IMR-90 (cell line): ENCODE results near the gene ENOX1. TPM values are rescaled to one million over a fixed set of nuclear protein-coding genes. Genes with fewer than 3 reads are reported as not detected.

Experiments used
- ATAC-seq: fragments of 200-7000 bp; cut with Tn5 transposase; 2 replicates; pipeline ENCODE4 v1.9.1; 2020; ENCODE audit warnings: low read depth, mild to moderate bottlenecking, moderate library complexity
- BruUV-seq: library from RNA; stranded (reverse); fragments of 400-500 nt; replicated peaks from 2 replicates; lab custom pipeline; 2021; lab: Mats Ljungman, UMichigan
- CTCF ChIA-PET: fragments of 300-600 bp; formaldehyde crosslinking; extraction: SDS; loops from one replicate; lab custom pipeline; 2021; ENCODE audit warnings: antibody characterized with exemption; lab: Yijun Ruan, JAX
- POLR2A ChIA-PET: fragments of 300-600 bp; sonication (Branson Sonifier 250); formaldehyde crosslinking; loops from one replicate; lab custom pipeline; 2022; ENCODE audit warnings: antibody characterized with exemption; ENCODE audit not compliant: unreplicated experiment; lab: Charles Lee
- DNase-seq: peaks from one replicate; pipeline ENCODE4 v3.0.0; 2013
- H2AFZ ChIP-seq: replicated peaks from 2 replicates; pipeline ENCODE3; 2013; ENCODE audit warnings: low read length, mild to moderate bottlenecking; ENCODE audit not compliant: poor library complexity
- H2AK5ac ChIP-seq: 2 replicates; pipeline ENCODE4 v1.6.1; 2013; ENCODE audit warnings: low read depth, low read length, inconsistent platforms
- H2AK9ac ChIP-seq: replicated peaks from 2 replicates; pipeline ENCODE3; 2013; ENCODE audit warnings: mild to moderate bottlenecking, low read depth, low read length, moderate library complexity; ENCODE audit not compliant: poor library complexity
- H2BK120ac ChIP-seq: 2 replicates; pipeline ENCODE4 v1.6.1; 2013; ENCODE audit warnings: low read depth, low read length, inconsistent platforms
- H2BK15ac ChIP-seq: 3 replicates; pipeline ENCODE4 v1.6.1; 2013; ENCODE audit warnings: low read depth, low read length, inconsistent platforms
- H2BK20ac ChIP-seq: 2 replicates; pipeline ENCODE4 v1.6.1; 2013; ENCODE audit warnings: low read depth, mild to moderate bottlenecking, inconsistent platforms, low read length, moderate library complexity
- H2BK5ac ChIP-seq: 2 replicates; pipeline ENCODE4 v1.6.1; 2013; ENCODE audit warnings: mild to moderate bottlenecking, low read depth, low read length, inconsistent platforms; ENCODE audit not compliant: poor library complexity, severe bottlenecking
- H3K14ac ChIP-seq: replicated peaks from 2 replicates; pipeline ENCODE4 v1.6.1; 2013; ENCODE audit warnings: low read depth, low read length, inconsistent platforms
- H3K18ac ChIP-seq: 2 replicates; pipeline ENCODE4 v1.6.1; 2013; ENCODE audit warnings: low read depth, low read length, control low read depth
- H3K23ac ChIP-seq: 2 replicates; pipeline ENCODE4 v1.6.1; 2013; ENCODE audit warnings: low read depth, low read length, inconsistent platforms
- H3K27ac ChIP-seq: 2 replicates; pipeline ENCODE4 v1.5.1; 2013; ENCODE audit warnings: mild to moderate bottlenecking, control low read depth, low read length; ENCODE audit not compliant: insufficient read depth
- H3K27me3 ChIP-seq: 2 replicates; pipeline ENCODE4 v1.6.1; 2013; ENCODE audit warnings: low read length; ENCODE audit not compliant: control insufficient read depth, insufficient read depth
- H3K36me3 ChIP-seq: 2 replicates; pipeline ENCODE4 v1.6.1; 2013; ENCODE audit warnings: low read length, mixed read lengths; ENCODE audit not compliant: control insufficient read depth, insufficient read depth
- H3K4ac ChIP-seq: 2 replicates; pipeline ENCODE4 v1.6.1; 2013; ENCODE audit warnings: low read depth, low read length, inconsistent platforms
- H3K4me1 ChIP-seq: 2 replicates; pipeline ENCODE4 v1.6.1; 2013; ENCODE audit warnings: low read length, mixed read lengths; ENCODE audit not compliant: control insufficient read depth, insufficient read depth
- H3K4me2 ChIP-seq: 2 replicates; pipeline ENCODE4 v1.6.1; 2013; ENCODE audit warnings: low read depth, mild to moderate bottlenecking, control low read depth, low read length, moderate library complexity
- H3K4me3 ChIP-seq: 2 replicates; pipeline ENCODE4 v1.5.1; 2013; ENCODE audit warnings: low read depth, mild to moderate bottlenecking, control low read depth, low read length, moderate library complexity; ENCODE audit not compliant: insufficient read depth
- H3K56ac ChIP-seq: 2 replicates; pipeline ENCODE4 v1.6.1; 2013; ENCODE audit warnings: low read length, inconsistent platforms; ENCODE audit not compliant: insufficient read depth; ENCODE audit errors: extremely low read depth
- H3K79me1 ChIP-seq, 2 experiments: 2 replicates each; pipeline ENCODE4 v1.6.1; 2013; ENCODE audit warnings: low read length in 2 of 2, inconsistent platforms in 1 of 2, low read depth in 1 of 2
- H3K9ac ChIP-seq: 2 replicates; pipeline ENCODE4 v1.6.1; 2013; ENCODE audit warnings: low read depth, low read length, control low read depth
- H3K9me1 ChIP-seq: 2 replicates; pipeline ENCODE4 v1.6.1; 2013; ENCODE audit warnings: low read length, inconsistent platforms; ENCODE audit not compliant: insufficient read depth
- H3K9me3 ChIP-seq: 2 replicates; pipeline ENCODE4 v1.6.1; 2013; ENCODE audit warnings: low read length; ENCODE audit not compliant: control insufficient read depth, insufficient read depth
- H4K20me1 ChIP-seq: 2 replicates; pipeline ENCODE4 v1.6.1; 2013; ENCODE audit warnings: low read length, inconsistent platforms; ENCODE audit not compliant: insufficient read depth
- H4K5ac ChIP-seq: 2 replicates; pipeline ENCODE4 v1.6.1; 2013; ENCODE audit warnings: mild to moderate bottlenecking, low read depth, low read length, control low read depth
- H4K8ac ChIP-seq, 2 experiments: 2 replicates each; pipeline ENCODE4 v1.6.1; 2013; ENCODE audit warnings: low read depth in 2 of 2, low read length in 2 of 2, control low read depth in 1 of 2, inconsistent platforms in 1 of 2
- H4K91ac ChIP-seq: 2 replicates; pipeline ENCODE4 v1.6.1; 2013; ENCODE audit warnings: low read depth, low read length, inconsistent platforms; ENCODE audit not compliant: insufficient read depth
- BHLHE40 ChIP-seq: fragments of 150-350 bp; IDR thresholded peaks from 2 replicates; pipeline ENCODE4 v1.6.1; 2016; ENCODE audit warnings: mild to moderate bottlenecking, low read depth, low read length
- FOS ChIP-seq: fragments of 150-350 bp; IDR thresholded peaks from 2 replicates; pipeline ENCODE4 v1.6.1; 2016; ENCODE audit warnings: low read depth, low read length
- RCOR1 ChIP-seq: IDR thresholded peaks from 2 replicates; pipeline ENCODE4 v1.6.1; 2012; ENCODE audit warnings: mild to moderate bottlenecking, low read length, improper control_type of control experiment; ENCODE audit not compliant: insufficient replicate concordance
- WGBS, 2 experiments: methylation state at CpG; one replicate each; pipeline versions ENCODE4 v1.1.5 to v1.1.7; 2013; ENCODE audit warnings: missing lambda C conversion rate in 2 of 2; ENCODE audit not compliant: insufficient read length in 1 of 2; ENCODE audit errors: extremely low coverage in 2 of 2; 5-methylcytosine and 5-hydroxymethylcytosine counted together
- dilution Hi-C: fragments of 300-500 bp; cut with HindIII; formaldehyde crosslinking; loops from one replicate; pipeline ENCODE4 v1.14.3; 2018; ENCODE audit warnings: low sequenced_read_pairs; ENCODE audit not compliant: unreplicated experiment
- in situ Hi-C: fragments of 300-500 bp; cut with MboI; formaldehyde crosslinking; loops from 3 replicates; pipeline ENCODE4 v1.14.3; 2019; ENCODE audit warnings: low sequenced_read_pairs, inconsistent platforms, mixed read lengths
- intact Hi-C: fragments of 100-400 bp; cut with micrococcal nuclease; formaldehyde crosslinking; loops from 2 replicates; pipeline ENCODE4 v1.10.0; 2022
- polyA plus RNA-seq, 3 experiments: library from polyadenylated mRNA; depleted of rRNA; stranded (reverse); fragments of >200 nt; gene quantifications; 2 replicates each; pipeline ENCODE4 v1.2.3, GENCODE V29; 2012; ENCODE audit warnings: low replicate concordance in 1 of 3
- total RNA-seq: library from RNA; depleted of rRNA; stranded (reverse); fragments of >200 nt; gene quantifications from 2 replicates; pipeline ENCODE4 v1.2.3, GENCODE V29; 2012

Gene ENOX1
- total and polyA plus RNA-seq, 2 of the 4 experiments (the other 2 are of a cell fraction): 0.99 to 1.3 TPM

DNA sequence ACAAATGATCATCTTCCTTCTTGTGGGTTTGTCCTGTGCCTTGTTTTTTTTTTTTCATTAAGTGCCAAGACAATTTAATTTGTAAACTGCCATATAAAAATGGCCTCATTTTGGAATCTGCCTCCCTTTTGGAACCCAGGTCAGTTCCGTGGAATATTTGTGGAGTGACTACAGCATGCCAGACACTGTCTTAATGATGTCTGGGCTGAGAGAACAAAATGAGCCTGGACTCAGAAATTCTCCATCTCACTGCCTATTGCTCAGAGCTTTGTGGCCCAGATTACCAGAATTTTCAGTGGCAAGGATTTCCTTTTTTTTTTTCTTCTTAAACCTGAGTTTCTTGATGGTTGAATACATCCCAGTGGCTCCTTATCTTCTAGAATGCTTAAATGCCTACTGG lies 340.6 kb downstream of the ENOX1 start:
- no peak for DNase-seq
- TF ChIP-seq RCOR1 (no peak), BHLHE40 (no peak), FOS (no peak)
- no peak overlapping the region for H2AK9ac ChIP-seq

More for the DNA sequence above, 340.6 kb downstream of the ENOX1 start:
- H2BK5ac ChIP-seq: no peak overlapping the region
- no peak overlapping the region for H2AFZ ChIP-seq
- H3K23ac ChIP-seq: no peak overlapping the region
- H3K4me1 ChIP-seq: no peaks in the 10 kb centered on the region
- no CpG with 5 or more reads among the region's 1 CpG for WGBS, 2 experiments
- H3K4ac ChIP-seq: no peak overlapping the region
- H2BK15ac ChIP-seq: no peak overlapping the region
- H3K56ac ChIP-seq: no peak overlapping the region
- in situ Hi-C loops (no loop called here), intact Hi-C loops (no loop called here), dilution Hi-C loops (no loop called here)
- no peaks in the 10 kb centered on the region for H4K20me1 ChIP-seq
- H3K4me3 ChIP-seq: no peak overlapping the region
- no peak overlapping the region for H3K9ac ChIP-seq
- no peak for ATAC-seq
- H3K79me1 ChIP-seq: no peaks in the 10 kb centered on the region
- H2BK120ac ChIP-seq: no peak overlapping the region
- H4K5ac ChIP-seq: no peak overlapping the region
- H2AK5ac ChIP-seq: no peak overlapping the region
- H3K9me3 ChIP-seq: no peaks in the 10 kb centered on the region
- H3K9me1 ChIP-seq: no peaks in the 10 kb centered on the region
- no peak overlapping the region for H3K14ac ChIP-seq
- no peak overlapping the region for H3K27ac ChIP-seq
- no peak overlapping the region for H3K18ac ChIP-seq
- no peak overlapping the region for H4K91ac ChIP-seq
- peaks cover 2% of the 10 kb centered on the region for H3K27me3 ChIP-seq
- H2BK20ac ChIP-seq: no peak overlapping the region
- no peak overlapping the region for H4K8ac ChIP-seq
- no TSS peak for BruUV-seq
- ChIA-PET POLR2A (interaction anchor here (0.7 kb wide), 1 partner anchor 1212 kb away, joined by 4 read pairs; no protein-coding TSS in a partner anchor), CTCF (no interaction called here)
- no peak overlapping the region for H3K4me2 ChIP-seq
- no peaks in the 10 kb centered on the region for H3K36me3 ChIP-seq
